Measurements from ENCODE around the gene USP54.

USP54 gene

GRCh38 chr10:73448384-73448783 lies 142.8 kb downstream of the USP54 start:
- Histone ChIP-seq H3K27ac (ENCODE audit: low read depth, low read length) (no peak overlapping the region), H3K9ac (ENCODE audit: low read depth in 1 of 2, low read length in 2 of 2) (no peak overlapping the region), H3K36me3 (ENCODE audit: control insufficient read depth in 1 of 2, insufficient read depth in 2 of 2, low read length in 2 of 2) (peaks cover 14 to 19% of the 10 kb centered on the region in 2 donors), H3K9me3 (ENCODE audit: control insufficient read depth in 1 of 2, low read length in 2 of 2) (no peaks in the 10 kb centered on the region), H3K27me3 (ENCODE audit: control insufficient read depth in 1 of 2, insufficient read depth in 2 of 2, low read length in 2 of 2) (no peaks in the 10 kb centered on the region), H3K4me3 (ENCODE audit: low read depth in 1 of 2, low read length in 2 of 2) (no peak overlapping the region), H3K4me1 (ENCODE audit: control insufficient read depth in 1 of 2, insufficient read depth in 2 of 2, low read length in 2 of 2) (no peaks in the 10 kb centered on the region)

Data from duodenal mucosa (tissue), 2 donors.